CMK (cell line): ENCODE results near the gene TMEM74B.
"Not testable (repeated sequence)": the region's sequence is repeated elsewhere in the genome, so short reads cannot be mapped to it uniquely, and the experiment has no call there.

ENCODE experiments used
- DNase-seq: peaks from one replicate; pipeline ENCODE4 v3.0.0-alpha.2; 2010; ENCODE audit warnings: low read depth

Gene TMEM74B

GRCh38 chr20:1178623-1179022 lies 6.2 kb downstream of the TMEM74B start:
- no peak for DNase-seq

GRCh38 chr20:1178103-1178502 lies 6.7 kb downstream of the TMEM74B start:
- no peak for DNase-seq

GRCh38 chr20:1177680-1178079 lies 7.1 kb downstream of the TMEM74B start:
- DNase-seq: no peak

- DNase-seq: no peak
These were observed 10.0 kb downstream of the TMEM74B start for GRCh38 chr20:1174787-1175186.

- no peak for DNase-seq
These were observed 11.1 kb downstream of the TMEM74B start for GRCh38 chr20:1173698-1174097.

- no peak for DNase-seq
These were observed 13.2 kb downstream of the TMEM74B start for GRCh38 chr20:1171461-1172093.

GRCh38 chr20:1169224-1169623 lies 15.6 kb downstream of the TMEM74B start:
- no peak for DNase-seq

- DNase-seq: no peak
These were observed 17.6 kb downstream of the TMEM74B start for GRCh38 chr20:1166948-1167720.

- DNase-seq: no peak
These were observed 18.8 kb downstream of the TMEM74B start for GRCh38 chr20:1165941-1166340.

GRCh38 chr20:1165521-1165920 lies 19.3 kb downstream of the TMEM74B start:
- no peak for DNase-seq

- DNase-seq: no peak
These were observed 19.9 kb downstream of the TMEM74B start for GRCh38 chr20:1164871-1165270.

GRCh38 chr20:1163653-1164052 lies 21.1 kb downstream of the TMEM74B start:
- no peak for DNase-seq

- no peak for DNase-seq
These were observed 21.7 kb downstream of the TMEM74B start for GRCh38 chr20:1163105-1163504.

GRCh38 chr20:1160991-1161390 lies 23.8 kb downstream of the TMEM74B start:
- no peak for DNase-seq

GRCh38 chr20:1160496-1160895 lies 24.3 kb downstream of the TMEM74B start:
- DNase-seq: no peak

- DNase-seq: no peak
These were observed 29.4 kb downstream of the TMEM74B start for GRCh38 chr20:1155342-1155741.

- DNase-seq: no peak
These were observed 30.1 kb downstream of the TMEM74B start for GRCh38 chr20:1154691-1155090.

GRCh38 chr20:1154226-1154625 lies 30.6 kb downstream of the TMEM74B start:
- no peak for DNase-seq

GRCh38 chr20:1150968-1151367 lies 33.8 kb downstream of the TMEM74B start:
- no peak for DNase-seq

- DNase-seq: no peak
These were observed 34.6 kb downstream of the TMEM74B start for GRCh38 chr20:1150218-1150617.

- DNase-seq: not testable (repeated sequence)
These were observed 35.0 kb downstream of the TMEM74B start for GRCh38 chr20:1149812-1150211.

GRCh38 chr20:1146957-1147356 lies 37.8 kb downstream of the TMEM74B start:
- DNase-seq: no peak

GRCh38 chr20:1144401-1145172 lies 40.2 kb downstream of the TMEM74B start:
- no peak for DNase-seq
